Activated T-helper 1 cell treated with anti-CD3 and anti-CD28 coated beads, Interleukin-12 subunit alpha, Interleukin-12 subunit beta, Interleukin-2, Interleukin-4 antibody, amounts not matched to agents 30 ng/mL and 10 ng/mL and 1 ng/mL, durations not matched to agents 14 hours and 24 hours and 36 hours (primary cell): ENCODE data around the gene PTCH2. TPM values are rescaled to one million over a fixed set of nuclear protein-coding genes. Genes with fewer than 3 reads are reported as not detected.

Source experiments
- DNase-seq: peaks from one replicate; pipeline ENCODE4 v3.0.0; 2021; ENCODE audit warnings: low spot score
- H3K27ac Mint-ChIP-seq: one replicate; pipeline ENCODE4 v1.8.0; 2021; ENCODE audit warnings: mild to moderate bottlenecking, mixed read lengths
- H3K27me3 Mint-ChIP-seq: one replicate; pipeline ENCODE4 v1.8.0; 2022; ENCODE audit warnings: mild to moderate bottlenecking, moderate library complexity, mixed read lengths; ENCODE audit not compliant: insufficient read depth
- H3K36me3 Mint-ChIP-seq: one replicate; pipeline ENCODE4 v1.8.0; 2021; ENCODE audit warnings: low read depth, mixed read lengths
- H3K4me1 Mint-ChIP-seq: one replicate; pipeline ENCODE4 v1.8.0; 2021; ENCODE audit warnings: low read depth, mixed read lengths
- H3K4me3 Mint-ChIP-seq: one replicate; pipeline ENCODE4 v1.8.0; 2021; ENCODE audit warnings: mild to moderate bottlenecking, moderate library complexity, mixed read lengths
- H3K9me3 Mint-ChIP-seq: one replicate; pipeline ENCODE4 v1.8.0; 2021; ENCODE audit warnings: mixed read lengths
- intact Hi-C: fragments of 100-400 bp; cut with micrococcal nuclease; formaldehyde crosslinking; loops from one replicate; pipeline ENCODE4 v1.15.1; 2024
- total RNA-seq: library from RNA; stranded (reverse); gene quantifications from 2 replicates; pipeline ENCODE4 v1.2.3, GENCODE V29; 2022

PTCH2 gene, protein sequence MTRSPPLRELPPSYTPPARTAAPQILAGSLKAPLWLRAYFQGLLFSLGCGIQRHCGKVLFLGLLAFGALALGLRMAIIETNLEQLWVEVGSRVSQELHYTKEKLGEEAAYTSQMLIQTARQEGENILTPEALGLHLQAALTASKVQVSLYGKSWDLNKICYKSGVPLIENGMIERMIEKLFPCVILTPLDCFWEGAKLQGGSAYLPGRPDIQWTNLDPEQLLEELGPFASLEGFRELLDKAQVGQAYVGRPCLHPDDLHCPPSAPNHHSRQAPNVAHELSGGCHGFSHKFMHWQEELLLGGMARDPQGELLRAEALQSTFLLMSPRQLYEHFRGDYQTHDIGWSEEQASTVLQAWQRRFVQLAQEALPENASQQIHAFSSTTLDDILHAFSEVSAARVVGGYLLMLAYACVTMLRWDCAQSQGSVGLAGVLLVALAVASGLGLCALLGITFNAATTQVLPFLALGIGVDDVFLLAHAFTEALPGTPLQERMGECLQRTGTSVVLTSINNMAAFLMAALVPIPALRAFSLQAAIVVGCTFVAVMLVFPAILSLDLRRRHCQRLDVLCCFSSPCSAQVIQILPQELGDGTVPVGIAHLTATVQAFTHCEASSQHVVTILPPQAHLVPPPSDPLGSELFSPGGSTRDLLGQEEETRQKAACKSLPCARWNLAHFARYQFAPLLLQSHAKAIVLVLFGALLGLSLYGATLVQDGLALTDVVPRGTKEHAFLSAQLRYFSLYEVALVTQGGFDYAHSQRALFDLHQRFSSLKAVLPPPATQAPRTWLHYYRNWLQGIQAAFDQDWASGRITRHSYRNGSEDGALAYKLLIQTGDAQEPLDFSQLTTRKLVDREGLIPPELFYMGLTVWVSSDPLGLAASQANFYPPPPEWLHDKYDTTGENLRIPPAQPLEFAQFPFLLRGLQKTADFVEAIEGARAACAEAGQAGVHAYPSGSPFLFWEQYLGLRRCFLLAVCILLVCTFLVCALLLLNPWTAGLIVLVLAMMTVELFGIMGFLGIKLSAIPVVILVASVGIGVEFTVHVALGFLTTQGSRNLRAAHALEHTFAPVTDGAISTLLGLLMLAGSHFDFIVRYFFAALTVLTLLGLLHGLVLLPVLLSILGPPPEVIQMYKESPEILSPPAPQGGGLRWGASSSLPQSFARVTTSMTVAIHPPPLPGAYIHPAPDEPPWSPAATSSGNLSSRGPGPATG
- 1.3 and 1.5 TPM in 2 replicates for total RNA-seq

DNA sequence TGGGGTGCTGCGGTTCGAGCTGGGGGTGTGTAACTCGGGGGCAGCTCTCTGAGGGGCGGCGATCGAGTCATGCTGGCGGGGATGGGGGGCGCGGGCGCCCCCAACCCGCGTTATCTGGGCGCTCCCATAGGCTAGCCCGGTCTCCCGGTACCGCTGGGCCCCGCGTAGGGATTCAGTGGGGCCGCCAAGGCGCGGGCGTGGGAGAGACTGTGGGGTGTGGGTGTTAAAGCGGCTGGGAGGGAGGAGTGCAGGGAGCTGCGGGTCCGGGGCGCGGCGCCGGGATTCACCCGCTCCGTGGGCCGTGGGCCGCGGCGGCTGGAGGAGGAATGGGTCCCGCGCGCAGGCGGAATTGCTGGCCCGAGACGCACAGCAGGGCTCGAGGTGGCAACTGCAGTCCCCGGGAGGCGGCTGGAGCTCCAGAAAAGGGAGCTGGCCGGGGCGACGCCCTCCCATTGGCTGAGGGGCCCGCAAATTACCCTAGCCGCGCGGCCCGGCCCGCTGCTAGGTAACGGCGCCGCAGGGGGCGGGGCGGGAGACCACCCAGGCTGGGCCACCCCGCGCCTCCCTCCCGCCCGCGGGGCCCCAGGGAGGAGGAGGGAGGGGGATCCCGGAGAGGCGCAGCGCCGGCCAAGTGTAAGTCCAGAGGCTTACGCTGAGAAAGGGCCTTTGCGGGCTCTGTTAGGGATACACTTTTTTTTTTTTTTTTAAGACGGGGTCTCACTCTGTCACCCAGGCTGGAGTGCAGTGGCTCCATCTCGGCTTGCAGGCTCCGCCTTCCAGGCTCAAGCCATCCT lies at the start of gene PTCH2:
Gene PTCH2 (minus strand): TSS at position 392 of the 794 bp plus-strand sequence. CDS start 321 bp downstream, at position 71.
- intact Hi-C loops, result no loop called here
- Mint-ChIP-seq H3K4me1 (no peaks in the 10 kb centered on the region), H3K36me3 (peaks cover 8% of the 10 kb centered on the region), H3K27ac (no peak within 1 kb of the TSS), H3K9me3 (no peaks in the 10 kb centered on the region), H3K4me3 (peak within 1 kb of the TSS; percentile 68), H3K27me3 (peaks cover 23% of the 10 kb centered on the region)
- DNase-seq, result no peak

DNA sequence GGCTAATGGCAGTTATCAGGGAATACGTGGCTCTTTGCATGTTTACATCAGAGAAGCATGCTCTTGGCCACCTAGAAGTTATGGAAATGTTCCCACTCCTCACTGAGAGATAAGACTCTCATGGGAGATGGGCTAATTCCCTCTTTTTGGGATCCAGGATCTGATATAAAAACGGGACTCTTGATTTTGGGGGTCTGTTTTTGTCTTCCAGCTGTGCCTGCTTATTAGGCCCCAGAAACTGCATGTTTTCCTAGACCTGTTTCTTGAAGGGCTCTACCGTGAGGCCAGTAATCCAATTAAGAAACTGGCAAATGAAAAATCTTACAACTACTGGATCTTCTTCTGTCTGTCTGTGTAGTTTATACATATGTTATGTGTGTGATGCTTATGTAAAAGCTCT lies 47.0 kb upstream of the PTCH2 start:
- Mint-ChIP-seq H3K27ac (no peak overlapping the region), H3K4me1 (peaks cover 5% of the 10 kb centered on the region), H3K4me3 (no peak overlapping the region), H3K27me3 (no peaks in the 10 kb centered on the region), H3K9me3 (peaks cover 34% of the 10 kb centered on the region), H3K36me3 (peaks cover 32% of the 10 kb centered on the region)
- intact Hi-C loops, result no loop called here
- DNase-seq, result no peak

DNA sequence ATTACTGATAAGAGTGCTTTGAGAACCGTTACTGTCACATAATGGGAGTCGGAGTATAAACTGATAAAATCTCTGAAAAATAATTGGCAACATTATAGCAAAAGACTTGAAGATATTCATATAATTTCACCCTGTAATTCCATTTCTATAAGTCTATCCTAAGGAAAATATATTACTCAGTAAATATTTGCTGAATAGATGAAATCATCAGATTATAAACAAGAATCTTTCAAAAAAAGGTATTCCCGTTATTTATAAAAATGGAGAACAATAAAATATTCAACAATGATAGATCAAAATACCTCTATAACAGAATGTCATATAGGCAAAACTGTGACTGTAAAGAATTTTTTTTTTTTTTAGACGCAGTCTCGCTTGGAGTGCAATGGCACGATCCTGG lies 42.4 kb upstream of the PTCH2 start:
- Mint-ChIP-seq H3K36me3 (peaks cover 33% of the 10 kb centered on the region), H3K4me1 (no peaks in the 10 kb centered on the region), H3K9me3 (peaks cover 25% of the 10 kb centered on the region), H3K27me3 (no peaks in the 10 kb centered on the region), H3K27ac (no peak overlapping the region), H3K4me3 (no peak overlapping the region)
- DNase-seq, result no peak
- intact Hi-C loops, result no loop called here

DNA sequence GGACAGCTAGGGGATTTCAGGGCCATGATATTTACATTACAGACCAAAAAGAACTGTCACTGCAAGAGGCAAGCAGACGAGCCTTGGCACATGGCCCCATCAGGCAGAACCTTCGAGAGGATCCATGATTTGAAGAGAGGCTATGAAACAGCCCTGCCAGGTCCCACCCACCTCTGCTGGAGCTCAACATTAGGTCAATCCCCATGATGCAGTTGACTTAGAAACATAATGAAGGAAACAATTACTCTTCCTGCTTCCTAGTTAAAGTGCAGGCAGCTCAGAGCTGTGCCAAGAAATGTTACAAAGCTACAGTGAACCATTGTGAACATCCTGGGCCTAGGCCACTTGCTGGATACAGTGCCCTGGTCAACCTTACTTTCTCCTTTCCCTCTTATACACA lies 41.7 kb upstream of the PTCH2 start:
- H3K27me3 Mint-ChIP-seq, result no peaks in the 10 kb centered on the region
- H3K4me3 Mint-ChIP-seq, result no peak overlapping the region
- no peaks in the 10 kb centered on the region for H3K4me1 Mint-ChIP-seq
- DNase-seq, result no peak
- no peak overlapping the region for H3K27ac Mint-ChIP-seq
- H3K9me3 Mint-ChIP-seq, result peaks cover 22% of the 10 kb centered on the region
- H3K36me3 Mint-ChIP-seq, result peaks cover 37% of the 10 kb centered on the region
- intact Hi-C loops, result no loop called here

DNA sequence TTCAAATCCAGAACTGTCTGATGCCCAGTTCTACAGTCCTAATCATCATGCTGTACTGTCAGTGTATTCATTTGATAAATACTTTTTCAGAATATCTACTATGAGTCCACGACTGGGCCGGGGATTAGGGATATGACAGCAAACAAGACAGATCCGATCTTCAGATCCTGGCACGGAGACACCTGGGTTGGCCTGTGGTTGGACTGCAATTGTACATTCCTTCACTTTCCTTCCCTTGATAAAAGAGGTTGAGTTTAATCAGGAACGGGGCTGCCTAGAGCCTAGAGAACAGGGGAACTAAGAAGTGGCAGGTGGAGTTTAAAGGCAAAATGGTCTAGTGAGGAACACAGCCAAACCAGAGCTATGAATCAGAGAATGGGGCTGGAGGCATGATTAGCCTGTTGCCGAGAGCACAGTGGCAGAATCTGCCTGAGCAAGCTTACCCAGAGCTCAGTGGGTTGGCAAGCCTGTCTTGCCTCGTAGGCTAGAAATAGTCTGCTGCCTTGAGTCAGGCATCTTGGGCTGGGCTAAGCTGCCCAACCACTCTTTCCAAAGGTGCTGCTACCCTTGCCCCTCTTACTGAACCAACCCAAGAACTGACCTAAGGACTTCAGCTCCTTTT lies 38.1 kb upstream of the PTCH2 start:
- DNase-seq, result no peak
- no peaks in the 10 kb centered on the region for H3K27me3 Mint-ChIP-seq
- intact Hi-C loops, result no loop called here
- no peaks in the 10 kb centered on the region for H3K4me1 Mint-ChIP-seq
- H3K27ac Mint-ChIP-seq, result no peak overlapping the region
- H3K36me3 Mint-ChIP-seq, result peaks cover 25% of the 10 kb centered on the region
- H3K9me3 Mint-ChIP-seq, result no peaks in the 10 kb centered on the region
- no peak overlapping the region for H3K4me3 Mint-ChIP-seq

DNA sequence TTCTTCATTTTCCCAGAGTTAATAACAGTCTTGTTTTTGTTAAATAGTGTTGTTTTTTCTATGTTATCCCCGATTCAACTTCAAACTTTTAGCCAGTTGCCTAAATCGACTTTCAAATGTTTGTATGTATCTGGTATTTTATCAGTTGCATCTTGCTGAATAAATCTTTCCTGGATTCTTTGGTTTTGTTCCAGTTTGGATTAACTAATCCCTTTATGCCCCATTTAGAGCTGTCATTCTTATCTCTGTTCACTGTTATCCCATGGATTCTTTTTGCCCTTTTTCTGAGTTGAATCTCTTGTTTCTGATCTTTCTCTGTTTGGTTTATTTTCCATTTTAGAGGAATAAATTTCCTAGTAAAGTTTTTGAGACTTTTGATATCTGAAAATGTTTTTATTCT lies 31.1 kb upstream of the PTCH2 start:
- no peak for DNase-seq
- H3K9me3 Mint-ChIP-seq, result no peaks in the 10 kb centered on the region
- no peaks in the 10 kb centered on the region for H3K4me1 Mint-ChIP-seq
- H3K27ac Mint-ChIP-seq, result no peak overlapping the region
- H3K27me3 Mint-ChIP-seq, result no peaks in the 10 kb centered on the region
- H3K36me3 Mint-ChIP-seq, result peaks cover 30% of the 10 kb centered on the region
- intact Hi-C loops, result no loop called here
- no peak overlapping the region for H3K4me3 Mint-ChIP-seq

DNA sequence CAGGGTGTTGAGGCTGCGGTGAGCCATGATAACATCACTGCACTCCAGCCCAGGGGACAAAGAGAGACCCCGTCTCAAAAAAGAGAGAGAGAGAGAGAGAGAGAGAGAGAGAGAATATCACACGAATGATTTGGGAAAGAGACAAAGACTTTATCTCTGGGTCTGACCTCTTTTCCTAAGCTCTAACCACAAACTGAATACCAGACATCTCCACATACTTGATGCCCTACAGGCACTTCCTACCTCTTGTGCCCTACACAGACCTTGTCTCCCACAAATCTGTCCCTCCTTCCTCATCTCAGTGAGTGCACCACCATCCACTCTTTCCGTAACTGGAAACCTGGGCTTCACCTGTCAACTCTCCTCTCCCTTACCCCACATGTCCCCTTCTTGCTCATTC lies 27.0 kb upstream of the PTCH2 start:
- Mint-ChIP-seq H3K36me3 (peaks cover 28% of the 10 kb centered on the region), H3K9me3 (no peaks in the 10 kb centered on the region), H3K27me3 (no peaks in the 10 kb centered on the region), H3K4me3 (no peak overlapping the region), H3K27ac (no peak overlapping the region), H3K4me1 (no peaks in the 10 kb centered on the region)
- intact Hi-C loops, result no loop called here
- DNase-seq, result no peak

DNA sequence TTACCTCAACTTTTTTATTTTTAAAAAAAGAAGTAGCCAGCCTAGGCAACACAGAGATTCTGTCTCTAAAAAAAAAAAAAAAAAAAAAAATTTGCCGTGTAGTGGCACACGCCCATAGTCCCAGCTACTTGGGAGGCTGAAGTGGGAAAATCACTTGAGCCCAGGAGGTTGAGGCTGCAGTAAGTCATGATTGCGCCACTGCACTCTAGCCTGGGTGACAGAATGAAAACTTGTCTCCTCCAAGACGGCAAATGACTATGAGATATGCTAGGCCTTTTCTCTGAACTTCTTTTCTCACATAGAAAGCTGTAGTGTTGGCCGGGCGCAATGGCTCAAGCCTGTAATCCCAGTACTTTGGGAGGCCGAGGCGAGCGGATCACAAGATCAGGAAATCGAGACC lies 24.7 kb upstream of the PTCH2 start:
- Mint-ChIP-seq H3K27me3 (no peaks in the 10 kb centered on the region), H3K4me3 (no peak overlapping the region), H3K9me3 (no peaks in the 10 kb centered on the region), H3K4me1 (no peaks in the 10 kb centered on the region), H3K27ac (no peak overlapping the region), H3K36me3 (peaks cover 22% of the 10 kb centered on the region)
- intact Hi-C loops, result no loop called here
- DNase-seq, result no peak

DNA sequence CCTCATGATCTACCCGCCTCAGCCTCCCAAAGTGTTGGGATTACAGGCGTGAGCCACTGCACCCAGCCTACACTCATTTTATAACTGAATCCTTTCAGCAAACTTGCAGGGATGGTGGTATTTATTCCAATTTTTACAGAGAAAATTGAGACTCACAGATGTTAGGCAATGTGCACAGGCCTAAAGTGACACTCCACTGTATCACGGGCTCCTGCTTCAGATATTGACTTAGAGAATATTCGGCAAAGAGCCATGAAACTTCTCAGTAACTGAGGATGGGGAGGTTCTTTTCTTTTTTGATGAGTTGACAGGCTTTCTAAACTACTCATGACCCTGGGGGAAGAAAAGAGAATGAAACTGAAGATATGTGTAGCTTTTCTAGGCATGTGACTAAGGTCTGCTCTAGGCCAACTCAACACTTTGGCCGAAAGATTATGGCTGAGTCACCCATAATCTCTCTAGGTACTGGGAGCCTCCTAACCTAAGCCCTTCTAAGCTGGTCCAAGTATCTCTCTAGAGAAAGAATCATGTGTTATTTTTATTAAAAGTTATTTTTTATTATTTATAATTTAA lies 19.9 kb upstream of the PTCH2 start:
- H3K27ac Mint-ChIP-seq, result no peak overlapping the region
- peaks cover 11% of the 10 kb centered on the region for H3K36me3 Mint-ChIP-seq
- H3K27me3 Mint-ChIP-seq, result no peaks in the 10 kb centered on the region
- no peaks in the 10 kb centered on the region for H3K9me3 Mint-ChIP-seq
- no peaks in the 10 kb centered on the region for H3K4me1 Mint-ChIP-seq
- H3K4me3 Mint-ChIP-seq, result no peak overlapping the region
- intact Hi-C loops, result no loop called here
- no peak for DNase-seq

DNA sequence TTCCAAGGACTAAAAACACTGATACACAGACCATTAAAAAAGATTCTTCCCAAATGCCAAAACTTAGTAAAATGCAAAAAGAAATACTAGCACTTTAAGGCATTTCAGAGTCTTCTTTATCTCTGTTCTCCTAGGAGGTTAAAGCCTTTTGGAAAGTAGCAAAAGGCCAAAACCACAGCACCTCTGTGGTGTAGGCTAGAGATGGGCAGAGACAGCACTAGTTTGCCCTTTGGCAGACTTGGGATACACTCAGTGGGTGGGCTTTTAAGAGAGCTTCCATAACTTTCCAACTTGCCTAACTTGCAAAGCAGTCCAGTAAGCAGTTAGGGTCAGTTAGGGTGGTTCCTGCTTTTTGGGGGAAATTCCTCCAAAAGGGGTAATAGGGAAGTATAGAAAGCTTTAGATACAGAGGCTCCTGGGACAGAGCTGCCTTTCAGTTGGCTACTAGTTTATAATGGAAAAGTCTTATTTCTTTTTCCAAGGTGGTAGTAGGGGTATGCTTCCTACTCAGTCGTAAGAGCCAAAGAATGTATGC lies 17.9 kb upstream of the PTCH2 start:
- DNase-seq, result no peak
- no peaks in the 10 kb centered on the region for H3K9me3 Mint-ChIP-seq
- H3K4me1 Mint-ChIP-seq, result no peaks in the 10 kb centered on the region
- peaks cover 15% of the 10 kb centered on the region for H3K36me3 Mint-ChIP-seq
- no peak overlapping the region for H3K27ac Mint-ChIP-seq
- H3K27me3 Mint-ChIP-seq, result no peaks in the 10 kb centered on the region
- no peak overlapping the region for H3K4me3 Mint-ChIP-seq
- intact Hi-C loops, result no loop called here

DNA sequence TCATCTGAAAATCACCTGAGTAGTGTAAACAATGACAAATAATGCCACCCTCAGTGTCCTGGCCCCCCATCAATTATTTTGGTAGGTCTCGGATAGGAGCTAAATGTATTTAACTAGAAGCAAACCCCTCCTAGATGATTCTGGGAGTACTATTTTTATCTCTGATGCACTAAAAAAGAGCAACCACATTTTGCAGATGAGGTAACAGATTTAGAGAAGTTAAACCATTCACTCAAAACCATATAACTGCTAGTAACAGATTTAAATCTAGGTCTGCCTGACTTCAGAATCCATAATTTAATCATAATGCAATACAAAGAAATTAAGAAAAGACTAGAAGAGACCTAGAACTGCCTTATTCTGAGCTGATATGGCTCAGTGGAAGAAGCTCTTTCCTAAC lies 17.3 kb upstream of the PTCH2 start:
- no peak overlapping the region for H3K27ac Mint-ChIP-seq
- no peaks in the 10 kb centered on the region for H3K27me3 Mint-ChIP-seq
- H3K36me3 Mint-ChIP-seq, result peaks cover 15% of the 10 kb centered on the region
- H3K9me3 Mint-ChIP-seq, result no peaks in the 10 kb centered on the region
- no peak for DNase-seq
- intact Hi-C loops, result no loop called here
- no peak overlapping the region for H3K4me3 Mint-ChIP-seq
- H3K4me1 Mint-ChIP-seq, result no peaks in the 10 kb centered on the region
